A549 (cell line): ENCODE results near the gene ISCU. TPM values are rescaled to one million over a fixed set of nuclear protein-coding genes. Genes with fewer than 3 reads are reported as not detected.

Source experiments
- ATAC-seq, 2 experiments: fragments of 200-7000 bp in 1 of 2; fragments of >200 bp in 1 of 2; cut with Nextera tagmentation in 1 of 2; cut with Tn5 transposase in 1 of 2; 3 replicates each; pipeline versions ENCODE4 v1.8.0 to v1.9.1; 2018 to 2020; ENCODE audit warnings: mild to moderate bottlenecking in 1 of 2, moderate library complexity in 1 of 2
- CTCF ChIA-PET: fragments of 300-600 bp; sonication (Branson Sonifier 250); formaldehyde crosslinking; extraction: SDS; loops from one replicate; lab custom pipeline; 2021; ENCODE audit warnings: antibody characterized with exemption, inconsistent platforms; lab: Yijun Ruan, JAX
- POLR2A ChIA-PET: fragments of 350-600 bp; formaldehyde crosslinking; extraction: SDS; loops from one replicate; lab custom pipeline; 2021; ENCODE audit warnings: antibody characterized with exemption, inconsistent platforms; lab: Yijun Ruan, JAX
- DNase-seq, 2 experiments: peaks; one replicate each; pipeline versions ENCODE4 v3.0.0 to v3.0.0-alpha.2; 2011 to 2016; ENCODE audit warnings: low read depth in 1 of 2, low spot score in 1 of 2
- FAIRE-seq: peaks from 2 replicates; lab custom pipeline; 2011; peaks lifted over from hg19 to GRCh38; lab: Jason Lieb, UNC
- H3K27ac ChIP-seq, 2 experiments: fragments of >200 bp; sonication (Bioruptor Twin); formaldehyde crosslinking; 3 replicates each; pipeline ENCODE4 v1.5.1; 2016 to 2017
- H3K4me1 ChIP-seq: fragments of >200 bp; sonication (Bioruptor Twin); formaldehyde crosslinking; 3 replicates; pipeline ENCODE4 v1.6.1; 2016
- H3K4me2 ChIP-seq: fragments of >200 bp; sonication (Bioruptor Twin); formaldehyde crosslinking; 3 replicates; pipeline ENCODE4 v1.6.1; 2016
- H3K4me3 ChIP-seq: fragments of >200 bp; sonication (Bioruptor Twin); formaldehyde crosslinking; 3 replicates; pipeline ENCODE4 v1.5.1; 2016
- H3K9me3 ChIP-seq: fragments of >200 bp; sonication (Bioruptor Twin); formaldehyde crosslinking; 3 replicates; pipeline ENCODE4 v1.6.1; 2016
- CEBPB ChIP-seq, 2 experiments: fragments of >200 bp in 1 of 2; sonication (Bioruptor Twin) in 1 of 2; formaldehyde crosslinking in 1 of 2; IDR thresholded peaks; 2 replicates each; pipeline ENCODE4 v1.6.1; 2012 to 2016
- FOSL2 ChIP-seq, 2 experiments: fragments of 450-650 bp in 1 of 2; fragments of >200 bp in 1 of 2; sonication (Bioruptor Twin) in 1 of 2; formaldehyde crosslinking; IDR thresholded peaks; 2 replicates each; pipeline versions ENCODE4 v1.5.0 to v1.6.1; 2016 to 2020; ENCODE audit warnings: mild to moderate bottlenecking in 1 of 2, moderate library complexity in 1 of 2
- FOXS1 ChIP-seq: fragments of 250-450 bp; sonication (Bioruptor Pico); IDR thresholded peaks from 2 replicates; pipeline ENCODE4 v1.5.0; 2020; ENCODE audit warnings: mild to moderate bottlenecking, moderate library complexity
- JUNB ChIP-seq: fragments of >200 bp; sonication (Bioruptor Twin); formaldehyde crosslinking; IDR thresholded peaks from 2 replicates; pipeline ENCODE4 v1.6.1; 2016
- KDM1A ChIP-seq: fragments of 200-600 bp; sonication (generic); IDR thresholded peaks from 2 replicates; pipeline ENCODE4 v1.6.1; 2016; ENCODE audit warnings: low read depth, mild to moderate bottlenecking
- MYC ChIP-seq: IDR thresholded peaks from 2 replicates; pipeline ENCODE4 v1.6.1; 2012; ENCODE audit warnings: mild to moderate bottlenecking, inconsistent platforms, low read length, improper control_type of control experiment, borderline replicate concordance
- NFE2L2 ChIP-seq: fragments of 150-350 bp; conservative IDR thresholded peaks from 2 replicates; pipeline ENCODE4 v1.6.1; 2014; ENCODE audit warnings: low read length
- NR3C1 ChIP-seq: fragments of >200 bp; sonication (Bioruptor Twin); formaldehyde crosslinking; IDR thresholded peaks from 3 replicates; pipeline ENCODE4 v1.6.1; 2017
- PHF8 ChIP-seq: fragments of 200-600 bp; sonication (generic); IDR thresholded peaks from 2 replicates; pipeline ENCODE4 v1.6.1; 2016; ENCODE audit warnings: low read depth, mild to moderate bottlenecking, antibody characterized with exemption, moderate library complexity, borderline replicate concordance
- POLR2AphosphoS2 ChIP-seq: conservative IDR thresholded peaks from 2 replicates; pipeline ENCODE4 v1.6.1; 2012; ENCODE audit warnings: low read length, improper control_type of control experiment, inconsistent platforms
- RARB ChIP-seq: fragments of 250-450 bp; sonication (Bioruptor Pico); IDR thresholded peaks from 2 replicates; pipeline ENCODE4 v1.8.0; 2021; ENCODE audit warnings: mild to moderate bottlenecking, moderate library complexity
- RCOR1 ChIP-seq: fragments of 150-350 bp; IDR thresholded peaks from 2 replicates; pipeline ENCODE4 v1.6.1; 2014; ENCODE audit warnings: antibody characterized with exemption, low read length, low read depth
- SREBF2 ChIP-seq: fragments of 450-650 bp; IDR thresholded peaks from 2 replicates; pipeline ENCODE4 v1.6.1; 2014; ENCODE audit warnings: mild to moderate bottlenecking, moderate library complexity
- ZFP36 ChIP-seq: fragments of 450-650 bp; IDR thresholded peaks from 2 replicates; pipeline ENCODE4 v1.6.1; 2014; ENCODE audit warnings: borderline replicate concordance; ENCODE audit not compliant: partially characterized antibody
- WGBS: methylation state at CpG from one replicate; pipeline ENCODE4 v1.1.6; 2017; ENCODE audit errors: missing lambda C conversion rate; 5-methylcytosine and 5-hydroxymethylcytosine counted together
- polyA plus RNA-seq, 4 experiments: library from polyadenylated mRNA; depleted of rRNA in 3 of 4; stranded (reverse); fragments of >200 nt; fragmentation: RNase III in 1 of 4; extraction: RNeasy Plus Mini Kit Qiagen cat#74134 plus additional on column Dnase treatment in 1 of 4; gene quantifications; 2 replicates in 3 of 4; 3 replicates in 1 of 4; pipeline ENCODE4 v1.2.3, GENCODE V29; 2011 to 2017
- TF ChIP-seq, protein P1 (sequence below): fragments of >200 bp; sonication (Bioruptor Twin); formaldehyde crosslinking; IDR thresholded peaks from 2 replicates; pipeline ENCODE4 v1.6.1; 2016

ISCU gene
- polyA plus RNA-seq, 2 of the 4 experiments (the other 2 are of a cell fraction) = 97.5 to 174 TPM

DNA sequence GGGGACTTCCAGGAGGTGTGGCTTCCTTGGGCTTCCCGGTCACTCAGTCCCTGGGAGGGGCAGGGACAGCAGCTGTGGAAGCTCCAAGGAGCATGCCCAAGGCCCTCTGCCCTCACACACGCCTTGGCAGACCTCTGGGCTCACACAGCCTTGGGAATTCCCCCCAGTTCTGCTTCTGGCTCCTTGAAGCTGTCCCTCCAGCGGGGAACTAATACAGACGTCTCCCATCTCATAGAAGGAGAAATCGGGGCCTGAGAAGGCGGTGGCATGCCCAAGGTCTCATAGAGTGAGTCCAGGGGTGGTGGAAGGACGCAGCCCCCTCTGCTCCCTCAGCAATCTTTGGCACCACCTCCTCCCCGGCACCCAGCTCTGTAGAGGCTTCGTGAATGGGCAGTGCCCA, 51.2 kb downstream of the ISCU start:
- H3K4me3 ChIP-seq = no peak overlapping the region
- peak overlapping the region; percentile 7; the same call in 1 of the 3 replicates for H3K4me2 ChIP-seq
- WGBS = 49% methylated on average over 9 of the region's 9 CpGs
- peak; percentile 47 to 61 for DNase-seq
- H3K4me1 ChIP-seq = peaks cover 22% of the 10 kb centered on the region
- H3K9me3 ChIP-seq = no peaks in the 10 kb centered on the region
- ChIA-PET CTCF (interaction anchor here (1.6 to 20.7 kb wide), 3 partner anchors 9 to 479 kb away, joined by 4 to 533 read pairs (median 5); partner anchors contain the start of genes ALKBH2, ISCU and SART3), POLR2A (no interaction called here)
- FAIRE-seq = no peak
- peak; percentile 41 to 68; a peak in 3 of 6 replicates for ATAC-seq
- no peak for TF ChIP-seq MYC
- TF ChIP-seq FOSL2 (IDR thresholded peaks at IDR 0.05) = no peak
- no peak for TF ChIP-seq FOSL2 (CRISPR knock-in tag; IDR thresholded peaks at IDR 0.05)
- TF ChIP-seq, protein P1, sequence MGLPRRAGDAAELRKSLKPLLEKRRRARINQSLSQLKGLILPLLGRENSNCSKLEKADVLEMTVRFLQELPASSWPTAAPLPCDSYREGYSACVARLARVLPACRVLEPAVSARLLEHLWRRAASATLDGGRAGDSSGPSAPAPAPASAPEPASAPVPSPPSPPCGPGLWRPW = no peak
- no peak for TF ChIP-seq RCOR1
- no peak for TF ChIP-seq POLR2AphosphoS2
- H3K27ac ChIP-seq = peak overlapping the region in 1 of 2 experiments; percentile 43; a peak in 3 of 6 replicates

DNA sequence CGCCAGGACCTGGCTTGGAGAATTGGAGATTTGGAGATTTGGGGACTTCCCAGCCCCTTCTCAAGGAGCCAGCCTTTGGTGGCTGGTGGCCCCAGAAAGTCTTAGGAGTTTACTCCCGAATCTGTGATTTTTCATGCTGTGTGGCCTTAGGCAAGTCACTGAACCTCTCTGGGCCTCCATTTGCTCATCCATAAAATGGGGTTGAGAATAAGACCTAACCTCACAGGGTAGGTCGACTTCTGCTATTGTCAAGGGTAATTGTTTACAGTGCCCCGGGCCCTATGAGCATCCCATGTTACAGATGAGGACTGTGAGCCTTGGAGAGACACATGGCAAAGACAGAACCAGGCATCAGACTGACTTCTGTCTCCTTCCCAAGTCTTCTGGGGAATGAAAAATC, 51.6 kb downstream of the ISCU start:
- peak overlapping the region in 1 of 2 experiments; percentile 43; a peak in 3 of 6 replicates for H3K27ac ChIP-seq
- H3K9me3 ChIP-seq = no peaks in the 10 kb centered on the region
- CTCF ChIA-PET = interaction anchor here (1.6 to 20.7 kb wide), 3 partner anchors 10 to 479 kb away, joined by 4 to 533 read pairs (median 5); partner anchors contain the start of genes ALKBH2, ISCU and SART3
- POLR2A ChIA-PET = no interaction called here
- ATAC-seq (no peak), FAIRE-seq (no peak)
- no peak overlapping the region for H3K4me2 ChIP-seq
- no peak overlapping the region for H3K4me3 ChIP-seq
- 54% methylated on average over 4 of the region's 4 CpGs for WGBS
- 0 out of 2 replicates have a peak, but pooled peaks have one; percentile 61 for TF ChIP-seq KDM1A
- TF ChIP-seq JUNB = no peak
- peak; percentile 74 for TF ChIP-seq ZFP36
- TF ChIP-seq, all 56 proteins: peak for 2
- H3K4me1 ChIP-seq = peaks cover 22% of the 10 kb centered on the region
- no peak for DNase-seq

DNA sequence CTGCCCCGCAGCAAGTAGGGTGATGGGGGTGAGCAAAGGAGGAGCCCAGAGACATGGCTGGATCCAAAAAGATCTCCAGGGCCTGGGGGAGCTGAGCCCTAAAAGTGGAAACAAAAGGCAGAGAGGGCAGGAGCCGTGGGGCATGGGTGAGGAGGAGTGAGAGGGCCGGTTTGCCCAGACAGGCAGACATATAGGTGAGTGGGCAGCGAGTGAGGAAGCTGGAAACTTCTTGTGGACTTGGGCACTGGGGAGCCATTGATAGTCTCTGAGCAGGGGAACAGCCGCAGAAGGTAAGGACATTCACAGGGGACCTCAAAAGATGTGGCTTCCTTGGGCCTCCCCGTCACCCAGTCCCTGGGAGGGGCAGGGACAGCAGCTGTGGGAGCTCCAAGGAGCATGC, 52.2 kb downstream of the ISCU start:
- FAIRE-seq (no peak), DNase-seq (no peak), ATAC-seq (no peak)
- no peak overlapping the region for H3K4me2 ChIP-seq
- no peaks in the 10 kb centered on the region for H3K9me3 ChIP-seq
- ChIA-PET POLR2A (no interaction called here), CTCF (interaction anchor here (0.5 to 20.7 kb wide), 6 partner anchors 10 to 696 kb away, joined by 3 to 533 read pairs (median 4); partner anchors contain the start of genes ALKBH2, ISCU, SART3 and SELPLG)
- peaks cover 22% of the 10 kb centered on the region for H3K4me1 ChIP-seq
- H3K27ac ChIP-seq = no peak overlapping the region
- 83% methylated on average over 6 of the region's 6 CpGs for WGBS
- H3K4me3 ChIP-seq = no peak overlapping the region
- TF ChIP-seq NR3C1 = no peak
- TF ChIP-seq ZFP36 = peak; percentile 31

DNA sequence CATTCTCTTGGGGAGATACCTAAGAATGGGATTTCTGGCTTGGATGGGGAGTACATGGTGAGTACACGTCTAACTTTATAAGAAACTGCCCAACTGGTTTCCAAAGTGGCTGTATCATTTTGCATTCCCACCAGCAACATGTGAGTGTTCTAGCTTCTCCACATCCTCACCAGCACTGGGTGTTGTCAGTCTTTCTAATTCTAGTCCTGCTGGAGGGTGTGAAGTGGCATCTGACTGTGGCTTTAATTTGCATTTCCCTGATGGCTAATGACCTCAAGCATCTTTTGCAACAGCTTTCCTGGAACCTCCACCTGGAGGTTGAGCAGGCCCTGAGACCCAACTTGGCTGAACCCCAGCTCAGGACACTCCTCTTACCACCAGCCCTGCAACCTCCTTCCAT, 53.5 kb downstream of the ISCU start:
- ATAC-seq (no peak), FAIRE-seq (no peak), DNase-seq (no peak)
- TF ChIP-seq RARB (CRISPR knock-in tag) (no peak), NFE2L2 (no peak), CEBPB (IDR thresholded peaks at IDR 0.05) (no peak), RCOR1 (no peak), PHF8 (no peak), SREBF2 (no peak), FOXS1 (no peak)
- TF ChIP-seq, protein P1 = no peak
- 80% methylated on average over 1 of the region's 1 CpG for WGBS
- ChIA-PET CTCF (interaction anchor here (0.6 to 20.7 kb wide), 9 partner anchors 8 to 340 kb away, joined by 3 to 533 read pairs (median 17); partner anchors contain the start of genes ISCU, SART3, SELPLG and TMEM119), POLR2A (interaction anchor here (1.3 kb wide), 1 partner anchor 54 kb away, joined by 3 read pairs; the partner anchor contains the start of gene ISCU)
- Histone ChIP-seq H3K4me3 (no peak overlapping the region), H3K4me1 (peaks cover 22% of the 10 kb centered on the region), H3K9me3 (no peaks in the 10 kb centered on the region), H3K4me2 (no peak overlapping the region), H3K27ac (no peak overlapping the region)
